BE2C (cell line): ENCODE data around the gene COL4A2.

Source experiments
- DNase-seq: peaks from one replicate; pipeline ENCODE4 v3.0.0-alpha.2; 2020
- H3K27me3 ChIP-seq: fragments of 250-450 bp; sonication (Bioruptor Pico); 2 replicates; pipeline ENCODE4 v1.5.1; 2020; ENCODE audit warnings: mild to moderate bottlenecking
- H3K36me3 ChIP-seq: fragments of 250-450 bp; sonication (Bioruptor Pico); 2 replicates; pipeline ENCODE4 v1.5.1; 2020; ENCODE audit warnings: mild to moderate bottlenecking
- H3K4me1 ChIP-seq: fragments of 250-450 bp; sonication (Bioruptor Pico); 2 replicates; pipeline ENCODE4 v1.5.1; 2020
- H3K4me3 ChIP-seq: 2 replicates; pipeline ENCODE4 v1.5.1; 2011; ENCODE audit warnings: low read depth, low read length
- H3K9me3 ChIP-seq: fragments of 250-450 bp; sonication (Bioruptor Pico); 2 replicates; pipeline ENCODE4 v1.5.1; 2020
- CTCF ChIP-seq: IDR thresholded peaks from 2 replicates; pipeline ENCODE4 v1.5.1; 2012; ENCODE audit warnings: mild to moderate bottlenecking, low read depth, low read length

COL4A2 gene

GRCh38 chr13:110284779-110285484, 22.2 kb upstream of the COL4A2 start:
- no peak for DNase-seq
- TF ChIP-seq CTCF: no peak

GRCh38 chr13:110285991-110286832, 20.9 kb upstream of the COL4A2 start:
- TF ChIP-seq CTCF: no peak
- Histone ChIP-seq H3K27me3 (peaks cover 9% of the 10 kb centered on the region; the same call in 1 of the 2 replicates), H3K36me3 (no peaks in the 10 kb centered on the region), H3K4me1 (no peaks in the 10 kb centered on the region), H3K9me3 (no peaks in the 10 kb centered on the region), H3K4me3 (no peak overlapping the region)
- no peak for DNase-seq

More at GRCh38 chr13:110284779-110285484, 22.2 kb upstream of the COL4A2 start:
- Histone ChIP-seq H3K27me3 (peaks cover 20% of the 10 kb centered on the region), H3K36me3 (no peaks in the 10 kb centered on the region), H3K9me3 (no peaks in the 10 kb centered on the region), H3K4me3 (no peak overlapping the region), H3K4me1 (no peaks in the 10 kb centered on the region)

- DNase-seq: no peak
- Histone ChIP-seq H3K4me3 (no peak overlapping the region), H3K4me1 (no peaks in the 10 kb centered on the region), H3K36me3 (no peaks in the 10 kb centered on the region), H3K27me3 (peaks cover 9% of the 10 kb centered on the region; the same call in 1 of the 2 replicates), H3K9me3 (no peaks in the 10 kb centered on the region)
- TF ChIP-seq CTCF: no peak
Observed at GRCh38 chr13:110286833-110287819, 20.0 kb upstream of the COL4A2 start.

DNA sequence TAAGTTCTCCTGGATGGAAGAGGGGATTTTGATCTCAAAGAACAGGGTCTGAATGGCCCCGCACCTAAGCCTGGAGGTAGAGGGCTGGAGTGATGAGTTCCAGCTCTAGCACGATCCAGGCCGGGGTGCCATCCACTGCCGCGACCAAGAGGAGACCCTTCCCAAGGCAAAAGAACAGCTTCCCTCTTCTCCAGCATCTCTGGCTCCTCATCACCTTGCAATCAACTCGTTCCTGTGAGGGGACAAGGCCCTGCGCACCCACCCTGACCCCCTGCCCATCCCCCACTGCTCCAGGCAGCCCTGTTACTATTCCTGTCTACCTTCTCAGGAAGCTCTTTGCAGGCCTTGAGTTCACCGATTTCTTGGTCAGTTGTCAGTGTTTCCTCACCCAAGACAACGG, 17.9 kb upstream of the COL4A2 start:
- no peak overlapping the region for H3K4me3 ChIP-seq
- H3K4me1 ChIP-seq: no peaks in the 10 kb centered on the region
- peaks cover 14% of the 10 kb centered on the region for H3K27me3 ChIP-seq
- no peak for TF ChIP-seq CTCF
- no peak for DNase-seq
- H3K9me3 ChIP-seq: no peaks in the 10 kb centered on the region
- H3K36me3 ChIP-seq: no peaks in the 10 kb centered on the region

- Histone ChIP-seq H3K27me3 (peaks cover 14% of the 10 kb centered on the region), H3K9me3 (no peaks in the 10 kb centered on the region), H3K4me3 (no peak overlapping the region), H3K36me3 (no peaks in the 10 kb centered on the region), H3K4me1 (no peaks in the 10 kb centered on the region)
- DNase-seq: no peak
- no peak for TF ChIP-seq CTCF
Observed at GRCh38 chr13:110289661-110290060, 17.4 kb upstream of the COL4A2 start.
